Heart right ventricle (tissue), 16 donors: ENCODE results near the gene PDE6A. TPM values are rescaled to one million over a fixed set of nuclear protein-coding genes. Genes with fewer than 3 reads are reported as not detected.

Experiments used
- ATAC-seq, 8 donors: fragments of 200-7000 bp; cut with Tn5 transposase; one replicate each; pipeline ENCODE4 v1.9.1; 2020; ENCODE audit warnings: mild to moderate bottlenecking in 8 of 8, moderate library complexity in 8 of 8, moderate number of reproducible peaks in 1 of 8
- DNase-seq, 2 donors: peaks; one replicate each; pipeline ENCODE4 v3.0.0-alpha.2; 2020
- H3K27ac ChIP-seq, 10 donors: fragments of 200-600 bp; sonication (generic) in 2 of 10; one replicate each; pipeline versions ENCODE4 v1.5.0 to v1.8.0; 2020 to 2022; ENCODE audit warnings: mild to moderate bottlenecking in 3 of 10
- H3K27me3 ChIP-seq, 7 donors: fragments of 200-600 bp; one replicate each; pipeline ENCODE4 v1.8.0; 2021 to 2022; ENCODE audit warnings: mild to moderate bottlenecking in 2 of 7
- H3K36me3 ChIP-seq, 9 donors: fragments of 200-600 bp; sonication (generic) in 1 of 9; one replicate each; pipeline versions ENCODE4 v1.5.0 to v1.8.0; 2020 to 2022; ENCODE audit warnings: mild to moderate bottlenecking in 2 of 9
- H3K4me1 ChIP-seq, 9 donors: fragments of 200-600 bp; sonication (generic) in 1 of 9; one replicate each; pipeline versions ENCODE4 v1.5.0 to v1.8.0; 2020 to 2022; ENCODE audit warnings: mild to moderate bottlenecking in 4 of 9
- H3K4me3 ChIP-seq, 10 donors: fragments of 200-600 bp; sonication (generic) in 2 of 10; one replicate each; pipeline versions ENCODE4 v1.5.0 to v1.8.0; 2020 to 2022; ENCODE audit warnings: mild to moderate bottlenecking in 7 of 10, moderate library complexity in 2 of 10
- H3K9me3 ChIP-seq, 11 donors: fragments of 200-600 bp in 10 of 11; sonication (generic) in 2 of 11; one replicate each; pipeline versions ENCODE4 v1.5.0 to v1.8.0; 2013 to 2022; ENCODE audit warnings: mild to moderate bottlenecking in 2 of 11, control low read depth in 1 of 11, moderate library complexity in 1 of 11
- CTCF ChIP-seq, 9 donors: fragments of 200-600 bp; sonication (generic) in 2 of 9; IDR thresholded peaks; one replicate each; pipeline versions ENCODE4 v1.5.0 to v1.8.0; 2021 to 2022; ENCODE audit warnings: antibody characterized with exemption in 9 of 9, mild to moderate bottlenecking in 5 of 9, moderate library complexity in 1 of 9
- WGBS, 2 donors: extraction: QIAGEN DNeasy Blood & Tissue Kit; methylation state at CpG; one replicate each; pipeline ENCODE4 v1.1.7; 2013; ENCODE audit warnings: inconsistent platforms in 1 of 2; 5-methylcytosine and 5-hydroxymethylcytosine counted together
- intact Hi-C, 10 donors: fragments of 100-400 bp; cut with DNase I; formaldehyde crosslinking; loops; one replicate each; pipeline versions ENCODE4 v1.11.1 to v1.14.2; 2022
- polyA plus RNA-seq, 2 donors: library from polyadenylated mRNA; stranded (reverse); fragments of 200-250 nt; gene quantifications; one replicate each; pipeline ENCODE4 v1.2.3, GENCODE V29; 2013
- total RNA-seq, 10 donors: library from RNA; stranded (reverse); fragmentation: NEBNext Ultra II Directional in 3 of 10; extraction: Animal tissue kit (Norgen Biotek cat#: 25700) in 3 of 10; gene quantifications; one replicate each; pipeline versions ENCODE4 v1.2.1 to v1.2.4, GENCODE V29; 2021 to 2023
- donor health status: Arrhythmogenic right ventricular cardiomyopathy.
- donor health status: ischemic (EF 13 %, LVEDD 7.1; RV severe dilation, severe dysfunction).
- donor health status: healthy with polysubstance abuse.
- donor health status: DM: no; HTN: yes; CAD: no.
- donor health status: DM: no; HTN: no; CAD: no.
- donor health status: ischemic (EF 25% LVEDD 6.9; RV normal size, moderate dysfunction).
- donor health status: ischemic (EF 25% LVEDD 5.7; RV mildly dilated, moderate dysfunction).
- donor health status: healthy.
- donor health status: DM: yes; HTN: yes; CAD: no.
- donor health status: Ischemic cardiomyopathy.
- donor health status: ischemic (EF 35%, LVEDD 5.7; RV mildly dilated, moderate dysfunction).
- donor health status: nonischemic (EF 11% LVEDD 7.7; RV severe dilation, severe dysfunction).
- donor health status: DM: yes; HTN: yes; CAD: no.
- donor health status: PGD.
- donor health status: ischemic (EF 29% LVEDD 5.4; RV normal size, mild dysfunction).
- donor health status: nonischemic (EF 23%, LVEDD 6.1; RV moderate dilation, normal function).

PDE6A gene
- total and polyA plus RNA-seq, 12 donors = 0.06 to 0.28 (median 0.17) TPM; not detected in 5

DNA sequence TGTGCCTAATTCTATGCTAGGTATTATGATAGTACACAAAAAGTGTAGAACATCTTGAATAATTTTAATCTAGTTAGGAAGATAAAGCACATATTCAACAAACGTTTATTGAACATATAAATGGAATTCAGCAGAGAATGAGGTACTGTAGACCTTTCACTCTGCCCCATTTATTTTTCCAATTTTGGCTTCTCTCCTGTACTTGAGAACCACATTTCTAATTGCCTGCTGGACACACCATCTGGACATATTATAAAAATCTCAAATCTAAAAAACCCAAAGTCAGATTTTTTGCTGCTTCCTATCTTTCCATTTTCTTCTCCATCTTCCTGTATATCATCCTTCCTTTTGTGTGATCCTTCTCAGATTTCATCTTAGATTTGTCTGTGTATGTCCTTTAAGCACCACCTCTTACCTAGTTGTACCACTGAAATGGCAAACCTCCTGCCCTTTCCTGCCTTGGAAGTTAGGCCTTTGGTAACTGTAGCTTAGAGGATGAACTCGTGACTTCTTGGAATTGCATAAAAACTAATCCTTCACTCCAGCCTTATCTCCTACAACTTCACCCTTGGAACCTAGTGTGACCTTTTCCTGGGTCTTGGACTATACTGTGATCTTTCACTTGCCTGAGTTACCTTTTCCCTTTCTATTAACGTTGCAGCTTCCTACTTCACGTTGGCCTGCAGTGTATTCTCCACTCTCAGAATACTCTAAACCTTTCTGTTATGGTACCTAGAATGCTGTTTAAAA lies 24.8 kb upstream of the PDE6A start:
- no peak overlapping the region for H3K27ac ChIP-seq
- no peaks in the 10 kb centered on the region for H3K36me3 ChIP-seq
- no peak for DNase-seq
- H3K4me1 ChIP-seq = no peaks in the 10 kb centered on the region
- no peak overlapping the region for H3K4me3 ChIP-seq
- WGBS, 2 donors = 86 to 93% methylated on average over 4 of the region's 4 CpGs
- H3K9me3 ChIP-seq = no peaks in the 10 kb centered on the region
- TF ChIP-seq CTCF (IDR thresholded peaks at IDR 0.05) = no peak
- no peak for ATAC-seq
- no peaks in the 10 kb centered on the region for H3K27me3 ChIP-seq
- intact Hi-C loops = loop anchor here in 2 of 10 donors (10.0 kb wide), 2 partner anchors 135 to 335 kb away; no protein-coding TSS in a partner anchor

- Histone ChIP-seq H3K9me3 (no peaks in the 10 kb centered on the region), H3K36me3 (no peaks in the 10 kb centered on the region), H3K4me1 (peaks cover 0 to 4% (median 0%) of the 10 kb centered on the region in 9 donors), H3K27me3 (no peaks in the 10 kb centered on the region), H3K27ac (no peak overlapping the region), H3K4me3 (no peak overlapping the region)
- intact Hi-C loops = loop anchor here in 2 of 10 donors (10.0 kb wide), 2 partner anchors 132 to 332 kb away; no protein-coding TSS in a partner anchor
- TF ChIP-seq CTCF (IDR thresholded peaks at IDR 0.05) = no peak
- 90 to 95% methylated on average over 3 of the region's 3 CpGs for WGBS, 2 donors
- ATAC-seq (no peak), DNase-seq (no peak)
Measured at GRCh38 chr5:149966946-149967345, 22.4 kb upstream of the PDE6A start.

DNA sequence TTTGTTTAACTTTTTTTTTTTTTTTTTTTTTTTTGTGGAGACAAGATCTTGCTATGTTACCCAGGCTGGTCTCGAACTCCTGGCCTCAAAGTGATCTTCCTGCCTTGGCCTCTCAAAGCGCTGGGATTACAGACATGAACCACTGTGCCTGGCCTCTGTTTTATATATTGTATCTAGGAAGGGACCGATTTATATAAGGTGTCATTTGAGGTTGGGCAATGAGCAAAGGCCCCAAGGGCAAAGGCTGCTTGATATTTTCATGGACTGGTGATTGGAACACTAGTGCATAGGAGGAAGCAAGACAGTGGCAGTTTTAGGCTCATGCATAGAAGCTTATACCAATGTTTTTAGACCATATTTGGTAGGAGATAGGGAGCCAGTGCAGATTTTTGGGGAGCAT lies 19.1 kb upstream of the PDE6A start:
- Histone ChIP-seq H3K27ac (no peak overlapping the region), H3K9me3 (no peaks in the 10 kb centered on the region), H3K27me3 (no peaks in the 10 kb centered on the region), H3K4me1 (peaks cover 0 to 25% (median 18%) of the 10 kb centered on the region in 9 donors), H3K4me3 (no peak overlapping the region), H3K36me3 (no peaks in the 10 kb centered on the region)
- no peak for TF ChIP-seq CTCF (IDR thresholded peaks at IDR 0.05)
- ATAC-seq = no peak
- intact Hi-C loops = loop anchor here in 5 of 10 donors (5.0 to 10.0 kb wide), 6 partner anchors 111 to 329 kb away; no protein-coding TSS in a partner anchor
- no peak for DNase-seq
- WGBS, 2 donors = 97 to 99% methylated on average over 3 of the region's 3 CpGs

DNA sequence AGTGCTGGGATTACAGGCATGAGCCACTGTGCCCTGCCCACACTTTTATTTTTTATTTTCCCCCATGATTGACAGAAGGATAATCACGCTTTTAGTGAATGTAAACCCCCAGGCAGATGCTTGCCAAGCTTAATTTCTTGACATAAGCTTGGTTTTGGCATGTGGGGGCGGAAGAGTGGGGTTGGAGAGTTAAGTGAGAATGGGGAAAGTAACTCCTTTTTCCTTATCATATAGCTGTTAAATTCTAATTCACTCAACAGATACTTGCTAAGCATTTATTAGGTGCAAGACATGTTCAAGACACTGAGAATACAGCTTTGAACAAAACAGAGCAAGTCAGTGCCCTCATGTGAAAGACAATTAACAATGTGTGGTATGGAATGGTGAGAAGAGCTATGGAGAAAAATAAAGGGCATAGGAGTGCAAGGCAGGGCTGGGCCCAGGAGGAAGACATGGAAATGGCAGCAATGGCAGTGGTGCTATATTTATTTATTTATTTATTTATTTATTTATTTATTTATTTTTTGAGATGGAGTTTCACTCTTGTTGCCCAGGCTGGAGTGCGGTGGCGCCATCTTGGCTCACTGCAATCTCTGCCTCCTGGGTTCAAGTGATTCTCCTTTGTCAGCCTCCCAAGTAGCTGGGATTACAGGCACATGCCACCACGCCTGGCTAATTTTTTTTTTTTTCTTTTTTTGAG lies 18.2 kb upstream of the PDE6A start:
- Histone ChIP-seq H3K9me3 (no peaks in the 10 kb centered on the region), H3K36me3 (no peaks in the 10 kb centered on the region), H3K4me1 (peaks cover 0 to 25% (median 18%) of the 10 kb centered on the region in 9 donors), H3K4me3 (no peak overlapping the region), H3K27ac (no peak overlapping the region), H3K27me3 (no peaks in the 10 kb centered on the region)
- WGBS, 2 donors = 96 to 97% methylated on average over 5 of the region's 5 CpGs
- no peak for TF ChIP-seq CTCF (IDR thresholded peaks at IDR 0.05)
- ATAC-seq (no peak), DNase-seq (no peak)
- intact Hi-C loops = loop anchor here in 5 of 10 donors (5.0 to 10.0 kb wide), 6 partner anchors 110 to 328 kb away; no protein-coding TSS in a partner anchor
